Glutamatergic neuron (in vitro differentiated cells): ENCODE results near the gene SLF2. TPM values are rescaled to one million over a fixed set of nuclear protein-coding genes. Genes with fewer than 3 reads are reported as not detected.

ENCODE experiments used
- DNase-seq: peaks from one replicate; pipeline ENCODE4 v3.0.0; 2022
- H3K27ac Mint-ChIP-seq: one replicate; pipeline ENCODE4 v1.8.0; 2020; ENCODE audit warnings: mild to moderate bottlenecking, mixed read lengths, inconsistent platforms; ENCODE audit not compliant: unreplicated experiment
- H3K27me3 Mint-ChIP-seq: one replicate; pipeline ENCODE4 v1.8.0; 2020; ENCODE audit warnings: mild to moderate bottlenecking, moderate library complexity, mixed read lengths, inconsistent platforms; ENCODE audit not compliant: unreplicated experiment
- H3K36me3 Mint-ChIP-seq: one replicate; pipeline ENCODE4 v1.8.0; 2020; ENCODE audit warnings: mild to moderate bottlenecking, mixed read lengths, inconsistent platforms; ENCODE audit not compliant: unreplicated experiment
- H3K4me1 Mint-ChIP-seq: one replicate; pipeline ENCODE4 v1.8.0; 2020; ENCODE audit warnings: mild to moderate bottlenecking, low read depth, mixed read lengths, inconsistent platforms; ENCODE audit not compliant: unreplicated experiment
- H3K4me3 Mint-ChIP-seq: one replicate; pipeline ENCODE4 v1.8.0; 2020; ENCODE audit warnings: mild to moderate bottlenecking, mixed read lengths, inconsistent platforms; ENCODE audit not compliant: unreplicated experiment
- H3K9me3 Mint-ChIP-seq: one replicate; pipeline ENCODE4 v1.8.0; 2020; ENCODE audit warnings: mild to moderate bottlenecking, moderate library complexity, mixed read lengths, inconsistent platforms; ENCODE audit not compliant: unreplicated experiment
- CTCF ChIP-seq: fragments of 200-600 bp; sonication (generic); IDR thresholded peaks from one replicate; pipeline ENCODE4 v1.5.0; 2021; ENCODE audit not compliant: partially characterized antibody, unreplicated experiment
- total RNA-seq: library from RNA; stranded (reverse); fragmentation: NEBNext Ultra II Directional; extraction: Animal tissue kit (Norgen Biotek cat#: 25700); gene quantifications from one replicate; pipeline ENCODE4 v1.2.1, GENCODE V29; 2021; ENCODE audit not compliant: unreplicated experiment

The SLF2 gene
- total RNA-seq, 1 donor from 2014 or later, result 35.9 TPM

GRCh38 chr10:100996678-100997359 lies 84.1 kb downstream of the SLF2 start:
- peak overlapping the region; percentile 88 for H3K4me3 Mint-ChIP-seq
- H3K27me3 Mint-ChIP-seq, result peaks cover 14% of the 10 kb centered on the region
- DNase-seq, result peak; percentile 65
- H3K4me1 Mint-ChIP-seq, result peaks cover 16% of the 10 kb centered on the region
- no peak for TF ChIP-seq CTCF
- peak overlapping the region; percentile 84 for H3K27ac Mint-ChIP-seq
- H3K36me3 Mint-ChIP-seq, result no peaks in the 10 kb centered on the region
- H3K9me3 Mint-ChIP-seq, result peaks cover 12% of the 10 kb centered on the region

- Mint-ChIP-seq H3K4me3 (peak overlapping the region; percentile 92), H3K9me3 (peaks cover 12% of the 10 kb centered on the region), H3K27me3 (peaks cover 14% of the 10 kb centered on the region), H3K36me3 (no peaks in the 10 kb centered on the region), H3K4me1 (peaks cover 16% of the 10 kb centered on the region), H3K27ac (peak overlapping the region; percentile 97)
- peak; percentile 92 for DNase-seq
- TF ChIP-seq CTCF, result peak; percentile 91
These were observed 84.8 kb downstream of the SLF2 start for GRCh38 chr10:100997360-100998182.

- Mint-ChIP-seq H3K27me3 (peaks cover 14% of the 10 kb centered on the region), H3K4me1 (peaks cover 16% of the 10 kb centered on the region), H3K27ac (peak overlapping the region; percentile 97), H3K4me3 (peak overlapping the region; percentile 92), H3K36me3 (no peaks in the 10 kb centered on the region), H3K9me3 (peaks cover 12% of the 10 kb centered on the region)
- DNase-seq, result peak; percentile 93
- no peak for TF ChIP-seq CTCF
These were observed 85.6 kb downstream of the SLF2 start for GRCh38 chr10:100998183-100998990.

GRCh38 chr10:100998991-100999741 lies 86.4 kb downstream of the SLF2 start:
- peak overlapping the region; percentile 97 for H3K27ac Mint-ChIP-seq
- peak; percentile 100 for TF ChIP-seq CTCF
- H3K27me3 Mint-ChIP-seq, result peaks cover 14% of the 10 kb centered on the region
- H3K36me3 Mint-ChIP-seq, result no peaks in the 10 kb centered on the region
- peaks cover 16% of the 10 kb centered on the region for H3K4me1 Mint-ChIP-seq
- peak overlapping the region; percentile 92 for H3K4me3 Mint-ChIP-seq
- peaks cover 12% of the 10 kb centered on the region for H3K9me3 Mint-ChIP-seq
- DNase-seq, result peak; percentile 87
